ENCODE data around the gene VPS13D. TPM values are rescaled to one million over a fixed set of nuclear protein-coding genes. Genes with fewer than 3 reads are reported as not detected.

Gene VPS13D
- total RNA-seq, 1 donor from 2014 or later, result 98.5 TPM

DNA sequence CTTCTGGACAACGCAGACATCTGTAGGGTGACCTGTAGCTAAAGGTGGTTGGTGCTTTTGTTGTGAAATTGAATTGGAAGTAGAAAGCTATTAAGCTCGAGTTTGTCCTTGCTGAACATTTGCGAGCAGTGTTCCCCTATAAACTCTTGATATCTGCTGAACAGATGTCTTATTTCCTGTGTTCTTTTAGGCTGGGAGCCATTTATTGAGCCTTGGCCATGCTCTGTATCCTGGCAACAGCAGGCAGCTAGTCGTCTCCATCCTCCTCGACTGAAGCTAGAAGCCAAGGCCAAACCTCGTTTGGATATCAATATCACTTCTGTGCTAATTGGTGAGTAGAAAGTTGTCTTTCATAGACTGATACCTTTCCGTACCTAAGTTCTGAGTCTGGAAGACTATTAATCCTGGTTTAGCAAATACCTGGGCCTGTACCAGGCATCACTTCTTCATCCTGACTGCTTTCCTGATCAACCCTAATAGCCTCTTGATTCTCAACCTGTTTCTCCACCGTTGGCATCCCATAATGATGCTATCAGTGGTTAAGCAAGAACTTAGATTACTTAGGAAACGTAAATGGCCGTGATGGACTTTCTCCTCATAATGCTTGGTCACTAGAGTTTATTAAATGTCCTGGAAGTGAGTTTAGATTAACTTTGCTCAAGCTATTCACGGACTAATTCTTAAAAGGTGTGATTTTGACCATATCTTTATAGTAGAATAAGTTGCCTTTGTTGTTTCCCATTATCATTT, 103.4 kb downstream of the VPS13D start:
- DNase-seq (ENCODE audit: low spot score), result no peak

DNA sequence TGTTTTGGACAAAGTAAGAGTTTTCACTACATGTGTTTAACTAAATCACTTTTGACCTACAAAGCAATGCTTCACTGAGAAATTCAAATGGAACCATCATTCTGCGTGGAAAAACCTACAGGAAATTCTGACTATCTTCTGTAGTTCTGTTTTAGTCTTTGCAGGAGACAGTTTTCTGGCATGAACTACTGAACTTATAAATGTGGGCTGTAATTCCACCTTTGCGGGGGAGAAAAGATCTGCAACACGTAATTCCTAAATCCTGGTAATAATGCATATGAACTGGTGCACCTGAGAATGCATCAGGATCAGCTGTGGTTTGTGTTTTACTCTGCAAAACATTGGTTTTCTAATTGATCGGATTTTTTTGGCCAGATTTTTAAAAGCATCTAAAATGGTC, 106.0 kb downstream of the VPS13D start:
- DNase-seq (ENCODE audit: low spot score), result no peak

DNA sequence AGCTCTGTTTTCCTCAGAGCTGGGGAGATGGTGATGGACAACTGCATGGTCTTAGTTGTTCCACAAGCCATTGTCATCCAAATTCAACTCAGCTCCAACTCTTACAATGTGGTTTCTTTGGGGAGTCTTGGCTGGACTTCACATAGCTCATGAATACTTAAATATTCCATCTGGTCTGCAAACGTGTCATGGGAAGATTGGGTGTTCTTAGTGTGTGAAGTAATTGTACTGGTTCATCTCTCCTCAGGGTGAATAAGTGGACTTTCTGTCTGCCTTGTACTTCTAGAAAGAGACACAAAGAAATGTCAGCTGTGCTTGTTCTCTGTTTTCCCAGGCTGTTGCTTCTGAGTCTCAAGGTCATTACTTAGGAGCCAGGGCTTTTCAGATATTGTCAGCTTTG, 106.6 kb downstream of the VPS13D start:
- DNase-seq (ENCODE audit: low spot score), result no peak

DNA sequence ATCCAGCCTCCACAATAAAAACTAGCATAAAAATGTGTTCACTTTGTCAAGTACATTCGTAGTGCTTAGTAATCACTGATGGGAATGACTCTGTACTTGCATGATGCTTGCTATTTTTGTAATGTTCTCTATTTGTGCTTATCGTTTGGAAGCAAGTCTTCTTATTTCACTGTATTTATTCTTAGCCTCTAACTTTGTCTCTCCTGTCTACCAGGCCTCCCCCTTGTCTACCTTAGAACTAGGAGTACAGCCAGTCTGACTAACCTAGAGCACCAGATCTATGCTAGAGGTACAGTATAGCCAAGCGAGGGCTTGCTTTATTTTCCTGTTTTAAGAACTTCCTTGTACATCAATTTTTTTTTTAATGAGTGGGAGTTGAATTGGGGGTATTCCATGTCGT, 108.2 kb downstream of the VPS13D start:
- DNase-seq (ENCODE audit: low spot score), result no peak

DNA sequence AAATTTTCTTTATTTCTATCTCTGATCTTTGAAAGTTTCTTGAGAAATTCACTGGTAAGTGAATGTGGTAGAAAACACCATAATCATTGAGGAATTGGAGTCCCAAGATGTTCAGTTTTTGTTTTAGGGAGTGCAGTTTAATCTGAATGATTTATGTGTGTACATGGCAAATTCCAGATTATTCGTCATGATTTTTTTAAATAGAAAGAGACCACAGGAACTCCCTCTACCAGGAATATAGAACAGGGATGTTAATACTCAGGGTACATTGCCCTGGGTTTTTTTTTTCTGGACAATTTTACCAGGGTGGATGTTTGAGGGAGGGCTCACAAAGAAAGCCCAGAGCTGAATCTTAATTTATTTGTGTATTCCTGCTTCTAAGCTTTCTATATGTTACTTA, 109.0 kb downstream of the VPS13D start:
- DNase-seq (ENCODE audit: low spot score), result no peak

DNA sequence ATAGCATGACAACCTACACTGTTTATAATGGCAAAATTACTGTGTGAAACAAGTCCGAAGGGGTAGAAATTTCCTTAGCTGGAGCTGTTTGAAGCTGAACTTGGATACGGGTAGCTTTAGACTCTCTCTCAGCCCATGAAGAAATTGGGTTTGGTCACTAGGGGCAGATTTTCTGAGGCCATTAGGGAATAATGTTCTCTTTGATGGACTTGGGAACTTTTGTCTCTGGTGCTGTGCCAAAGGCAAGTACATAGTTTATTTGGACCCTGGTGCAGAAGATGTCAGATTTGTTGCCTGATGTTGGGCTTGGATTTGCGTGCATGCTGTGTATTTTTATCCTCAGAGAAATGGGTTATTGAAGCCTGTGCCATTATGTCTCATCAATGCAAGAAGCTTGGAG, 109.6 kb downstream of the VPS13D start:
- no peak for DNase-seq (ENCODE audit: low spot score)

DNA sequence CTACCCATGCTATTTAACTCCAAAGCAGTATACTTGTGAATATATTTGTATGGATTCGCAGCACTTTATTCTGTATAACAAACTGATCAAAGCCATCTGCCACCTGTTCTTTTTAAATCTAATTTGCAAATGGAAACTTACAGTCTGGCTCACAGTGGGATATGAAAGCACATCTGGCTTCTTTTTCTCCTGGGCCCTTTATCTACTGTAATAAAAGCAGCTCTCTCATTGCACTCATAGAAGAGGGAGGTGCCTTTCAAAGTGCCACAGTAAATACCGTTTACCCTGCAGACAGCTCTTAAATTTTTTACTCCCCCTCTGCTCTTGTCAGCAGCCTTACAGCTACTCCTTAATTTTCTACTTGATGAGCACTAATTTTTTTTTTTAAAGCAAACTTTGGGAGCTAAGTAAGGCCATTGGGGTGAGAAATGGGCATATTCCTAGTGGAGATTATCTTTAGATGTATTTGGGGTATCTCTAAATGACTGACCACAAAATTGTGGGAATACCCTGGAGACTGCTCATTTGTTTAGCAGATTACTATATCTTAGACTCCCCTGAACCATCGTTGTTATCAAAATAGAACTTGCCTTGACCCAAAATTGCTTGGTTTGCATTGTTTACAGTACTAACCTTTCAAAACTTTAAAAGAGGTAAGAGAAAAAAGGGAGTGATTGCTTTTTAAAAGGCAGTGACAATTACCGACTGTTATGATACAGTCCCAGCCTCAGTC, 110.1 kb downstream of the VPS13D start:
- no peak for DNase-seq (ENCODE audit: low spot score)

DNA sequence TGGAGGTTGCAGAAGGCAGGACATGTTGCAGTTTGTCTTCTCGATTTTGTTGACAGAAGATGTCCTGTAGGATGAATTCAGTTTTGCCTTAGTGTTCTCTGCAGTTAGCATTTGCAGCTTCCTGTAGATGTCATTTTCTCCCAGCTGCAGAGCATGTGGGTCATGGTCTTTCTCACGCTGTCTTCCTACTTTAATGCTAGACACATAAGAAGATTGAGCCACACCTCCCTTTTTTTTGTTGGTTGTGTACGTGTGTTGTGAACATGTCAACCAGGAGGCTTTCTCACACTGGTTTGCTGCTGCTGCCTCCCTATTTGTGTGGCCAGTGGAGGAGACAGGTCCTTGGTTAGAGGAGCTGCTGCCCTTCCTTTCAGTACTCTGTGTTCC, 110.7 kb downstream of the VPS13D start:
- DNase-seq (ENCODE audit: low spot score), result no peak

DNA sequence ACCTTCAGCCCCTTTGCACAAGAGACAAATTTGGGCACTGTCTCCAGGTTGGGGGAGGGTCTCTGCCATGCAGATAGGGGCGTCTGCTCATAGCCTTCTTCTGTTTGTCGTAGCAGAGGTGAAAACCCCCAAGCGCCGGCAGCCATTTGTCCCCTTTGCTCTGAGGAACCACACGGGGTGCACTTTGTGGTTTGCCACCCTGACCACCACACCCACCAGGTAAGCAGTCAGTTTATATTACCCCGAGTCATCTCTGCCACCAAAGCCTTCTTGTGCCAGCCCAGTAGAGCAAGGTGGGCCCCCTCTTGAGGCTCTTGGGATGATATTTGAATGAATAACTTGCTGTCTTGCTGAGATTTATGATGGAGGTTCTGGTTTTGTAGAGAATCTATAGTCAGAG, 111.8 kb downstream of the VPS13D start:
- no peak for DNase-seq (ENCODE audit: low spot score)

DNA sequence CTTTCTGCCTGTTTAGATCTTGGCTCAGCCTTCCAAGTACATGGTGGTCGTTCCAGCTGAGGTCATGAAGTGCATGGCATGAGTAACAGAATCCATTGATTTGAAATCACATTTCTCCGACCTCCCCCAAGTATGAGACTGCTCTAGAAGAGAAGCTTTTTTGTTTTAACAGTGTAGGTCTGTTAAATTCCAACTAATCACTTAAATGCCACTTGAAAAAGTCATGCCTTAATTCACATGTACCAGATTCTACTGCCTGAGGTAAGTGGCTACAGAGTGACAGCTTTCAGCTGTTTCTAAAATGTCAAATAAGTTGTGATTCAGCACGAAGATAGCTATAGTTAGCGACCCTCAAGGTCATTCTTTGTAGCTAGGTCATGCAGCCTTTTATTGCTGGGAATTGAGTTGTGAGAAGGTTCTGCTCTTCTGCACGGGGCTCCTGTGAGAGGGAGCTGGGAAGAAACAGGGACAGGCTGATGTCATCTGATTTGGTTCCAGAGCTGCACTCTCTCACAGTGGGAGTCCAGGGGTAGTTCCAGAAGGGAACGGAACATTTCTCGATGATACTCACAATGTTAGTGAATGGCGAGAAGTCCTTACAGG, 112.7 kb downstream of the VPS13D start:
- no peak for DNase-seq (ENCODE audit: low spot score)

DNA sequence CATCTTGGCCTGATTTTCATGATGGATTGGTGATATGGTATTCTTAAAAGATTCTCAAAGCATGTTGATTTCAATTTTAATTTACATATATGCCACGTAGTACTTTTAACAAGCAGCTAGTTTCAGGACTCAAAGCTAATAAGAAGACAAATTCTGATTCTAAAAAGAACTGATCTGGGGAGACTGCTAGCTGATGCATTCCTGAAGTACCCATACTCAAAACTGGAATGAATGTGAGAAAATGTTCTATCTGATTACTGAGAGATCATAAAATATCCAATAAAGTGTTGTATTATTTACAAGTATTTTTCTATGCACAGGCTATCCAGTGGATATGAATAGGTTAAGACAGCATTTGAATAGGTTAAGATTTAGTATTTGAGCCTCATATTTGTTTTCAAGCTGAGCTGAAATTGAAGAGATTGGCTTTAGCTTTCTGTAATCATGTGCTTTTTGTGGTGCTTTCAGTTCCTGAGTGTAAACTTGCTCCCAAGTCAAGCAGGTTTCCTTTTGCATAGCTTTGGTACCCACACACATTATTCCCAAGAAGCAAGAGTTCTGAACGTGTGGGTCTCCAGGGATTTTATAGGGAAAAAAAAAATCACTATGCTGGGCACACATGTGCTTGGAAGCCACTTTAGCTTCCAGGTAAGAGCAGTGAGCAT, 114.1 kb downstream of the VPS13D start:
- DNase-seq (ENCODE audit: low spot score), result no peak

DNA sequence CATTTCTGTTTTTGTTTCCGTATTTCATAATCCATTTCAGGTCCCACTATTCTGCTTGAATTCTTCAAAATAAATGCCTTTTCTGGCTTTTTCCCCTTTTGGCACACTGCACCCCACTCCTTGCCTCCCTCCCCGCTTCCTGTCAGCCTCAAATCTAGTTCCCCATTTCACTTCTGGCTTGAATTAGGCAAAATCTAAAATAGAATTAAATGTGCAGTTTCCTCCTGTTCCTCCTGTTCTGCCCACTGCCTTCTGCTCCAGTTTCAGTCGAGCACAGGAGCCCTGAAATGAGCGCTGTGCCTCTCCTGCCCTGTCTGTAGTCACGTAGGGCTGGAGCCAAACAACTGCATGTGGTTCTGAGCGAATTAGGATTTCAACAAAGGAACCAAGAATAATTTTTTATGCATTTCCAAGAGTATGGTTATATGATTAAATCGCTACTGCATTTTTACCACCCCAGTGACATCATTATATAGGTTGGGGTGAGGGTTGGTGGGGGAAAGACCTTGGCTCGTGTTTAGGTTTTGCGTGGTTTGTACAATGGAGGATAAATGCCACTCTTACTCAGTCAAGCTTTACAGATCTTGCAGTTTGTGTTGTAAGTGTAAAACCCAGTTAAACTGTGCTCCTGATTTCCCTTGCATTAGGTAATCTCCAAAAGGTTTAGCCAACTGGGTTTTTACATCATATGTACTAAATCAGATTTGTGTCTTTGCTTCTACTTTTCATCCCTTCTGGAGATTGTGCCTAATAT, 114.9 kb downstream of the VPS13D start:
- no peak for DNase-seq (ENCODE audit: low spot score)

DNA sequence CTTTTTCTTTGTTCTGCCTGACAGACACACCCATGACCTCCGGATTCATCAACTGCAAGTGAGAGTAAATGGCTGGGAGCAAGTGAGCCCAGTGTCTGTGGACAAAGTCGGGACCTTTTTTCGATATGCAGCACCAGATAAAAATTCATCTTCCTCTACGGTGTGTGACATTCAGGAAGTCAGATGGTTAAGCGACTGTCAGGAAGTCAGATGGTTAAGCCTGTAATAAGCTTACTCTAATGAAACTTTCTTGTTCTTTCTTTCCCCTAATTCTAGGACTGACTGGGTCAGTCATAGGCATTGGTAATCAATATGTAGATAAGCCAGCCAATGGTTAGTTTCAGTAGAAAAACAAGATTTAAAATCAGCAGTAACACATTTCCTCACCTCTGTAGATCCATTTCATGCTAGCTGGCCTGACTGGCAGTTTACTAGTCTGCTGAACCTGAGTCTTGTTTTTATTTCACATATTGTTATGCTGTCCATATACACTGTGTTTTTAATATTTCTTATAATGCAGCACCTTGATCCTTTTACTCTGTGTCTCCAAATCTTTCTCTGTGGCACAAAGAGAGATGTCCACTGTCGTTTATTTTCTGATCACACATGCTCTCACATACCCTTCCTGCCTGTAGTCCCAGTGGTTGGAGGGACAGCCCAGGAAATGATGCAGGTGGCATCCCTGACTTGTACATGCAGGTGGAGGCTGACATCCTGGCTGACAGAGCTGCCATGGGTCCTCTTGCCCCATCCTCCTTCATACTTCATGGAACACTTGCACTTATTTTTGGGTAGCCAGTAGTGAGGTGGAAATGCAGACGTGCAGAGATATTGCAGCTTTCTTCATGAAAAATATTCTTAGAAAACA, 115.8 kb downstream of the VPS13D start:
- DNase-seq (ENCODE audit: low spot score), result no peak

DNA sequence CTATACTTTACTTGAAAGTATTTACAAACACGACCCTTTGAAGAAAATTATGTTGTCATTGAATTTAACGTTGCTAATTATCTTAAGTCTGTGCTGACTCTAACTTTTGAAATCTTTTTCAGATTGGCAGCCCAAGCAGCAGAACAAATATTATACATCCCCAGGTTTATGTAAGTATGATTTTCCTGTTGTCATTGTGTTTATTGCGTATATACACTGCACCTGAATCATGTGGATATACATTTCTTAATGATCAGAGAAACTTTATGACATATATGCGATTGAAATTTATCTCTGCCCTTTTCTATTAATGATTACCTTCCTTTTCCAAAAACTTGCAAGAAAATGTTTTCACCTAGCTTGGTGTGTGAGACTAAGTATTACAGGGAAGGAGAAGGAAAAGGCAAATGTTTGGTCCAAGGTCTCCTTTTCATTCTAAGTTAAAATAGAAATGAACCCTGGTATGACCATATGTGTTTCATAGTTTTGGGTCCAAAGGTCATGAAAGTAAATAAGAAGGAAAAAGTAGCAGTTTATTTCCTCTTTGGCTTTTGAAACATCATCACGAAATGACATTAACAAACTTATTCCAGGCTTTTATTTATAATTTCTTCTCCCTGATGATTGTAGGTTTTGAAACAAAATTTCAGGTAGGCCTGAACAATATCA, 116.8 kb downstream of the VPS13D start:
- no peak for DNase-seq (ENCODE audit: low spot score)

DNA sequence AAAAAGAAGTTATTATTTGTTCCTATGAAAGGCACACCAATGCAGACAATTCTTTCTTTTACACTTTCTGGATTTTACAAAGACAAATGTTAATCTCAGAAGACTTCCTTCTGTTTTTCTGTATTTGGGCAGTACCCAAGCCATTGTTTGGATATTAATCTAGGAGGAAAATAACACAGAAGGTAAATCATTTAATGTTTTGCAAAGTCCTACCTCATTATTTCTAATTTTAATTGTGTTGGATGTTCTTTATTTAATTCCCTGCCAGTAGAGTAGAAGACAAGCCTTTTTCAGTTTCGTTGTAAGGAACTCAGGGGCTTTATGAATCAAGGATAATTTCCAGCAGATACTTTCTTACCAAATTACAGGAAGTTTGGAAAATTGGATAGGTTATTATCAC, 118.3 kb downstream of the VPS13D start:
- DNase-seq (ENCODE audit: low spot score), result no peak

DNA sequence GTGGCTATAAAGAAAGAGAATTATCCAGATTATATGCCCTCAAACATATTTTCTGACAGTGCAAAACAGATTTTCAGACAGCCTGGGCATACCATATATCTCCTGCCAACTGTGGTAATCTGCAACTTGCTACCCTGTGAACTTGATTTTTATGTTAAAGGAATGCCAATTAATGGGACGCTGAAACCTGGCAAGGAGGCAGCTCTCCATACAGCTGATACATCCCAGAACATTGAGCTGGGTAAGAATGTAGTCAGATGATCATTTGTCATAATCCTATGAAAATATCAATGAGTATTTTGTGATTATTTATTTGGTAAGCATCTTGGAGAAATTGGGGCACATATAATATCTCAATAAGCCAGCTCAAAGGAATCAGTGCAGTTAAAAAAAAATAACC, 124.2 kb downstream of the VPS13D start:
- DNase-seq (ENCODE audit: low spot score), result no peak

DNA sequence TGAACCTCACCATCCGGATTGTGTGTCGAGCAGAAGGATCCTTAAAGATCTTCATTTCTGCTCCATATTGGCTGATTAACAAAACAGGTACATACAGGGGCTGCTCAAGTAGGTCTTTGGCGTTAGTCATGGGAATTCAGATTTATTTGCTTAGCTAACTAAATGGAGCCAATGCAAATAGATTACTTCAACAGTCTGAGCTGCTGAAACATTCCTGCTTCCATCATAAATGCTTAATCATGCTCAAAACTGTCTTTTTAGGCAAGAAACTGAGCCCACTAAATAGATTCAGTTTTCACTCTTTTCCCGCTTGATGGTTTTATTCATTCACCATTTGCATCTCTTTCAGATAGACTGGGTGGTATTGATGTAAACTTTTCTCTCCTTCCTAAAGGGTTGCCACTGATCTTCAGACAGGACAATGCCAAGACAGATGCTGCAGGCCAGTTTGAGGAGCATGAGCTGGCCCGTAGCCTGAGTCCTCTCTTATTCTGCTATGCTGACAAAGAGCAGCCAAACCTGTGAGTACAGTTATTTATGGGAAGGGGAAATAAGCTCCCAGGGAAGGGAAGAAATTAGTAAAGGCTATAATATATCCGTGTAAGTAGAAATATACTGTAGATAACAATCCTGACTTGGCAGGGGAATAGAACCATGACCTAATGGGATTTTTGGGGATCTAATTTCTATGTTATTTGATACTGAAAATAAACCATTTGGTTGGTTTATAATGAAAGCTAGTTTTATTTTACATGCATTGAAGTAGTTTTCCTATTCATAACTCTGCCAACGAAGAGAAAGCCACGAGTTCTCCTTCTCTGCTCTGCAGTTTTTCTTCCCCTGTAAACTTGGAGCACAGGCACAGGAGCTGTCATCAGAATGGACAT, 126.4 kb downstream of the VPS13D start:
- DNase-seq (ENCODE audit: low spot score), result no peak

DNA sequence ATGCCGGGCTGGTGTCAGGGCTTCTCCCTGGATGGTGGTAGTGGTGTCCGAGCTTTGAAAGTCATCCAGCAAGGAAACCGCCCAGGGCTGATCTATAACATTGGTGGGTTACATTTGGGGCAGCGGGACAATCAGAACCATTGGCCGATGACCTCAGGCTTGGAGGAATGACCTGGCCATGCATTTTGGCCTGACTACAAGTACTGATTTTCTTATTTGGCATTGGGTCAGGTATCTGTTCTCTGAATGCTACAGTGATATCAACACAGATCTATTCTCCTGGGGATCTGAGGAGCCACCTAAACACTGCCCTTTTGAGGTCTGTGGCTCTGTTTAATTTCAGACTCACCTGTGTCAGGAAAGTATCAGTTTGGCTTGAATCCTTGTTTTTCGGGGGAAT, 128.7 kb downstream of the VPS13D start:
- no peak for DNase-seq (ENCODE audit: low spot score)

Measured in ureter (tissue), 1 donor.